Suprapubic skin (tissue), 3 donors: ENCODE results near the gene TMEM178B.

Source experiments
- EP300 ChIP-seq: sonication (generic); formaldehyde crosslinking; IDR thresholded peaks from one replicate; pipeline ENCODE4 v1.6.1; 2017; ENCODE audit warnings: antibody characterized with exemption
- TF ChIP-seq, protein P1 (sequence below), 2 donors: fragments of 200-600 bp in 1 of 2; fragments of 450-650 bp in 1 of 2; sonication (generic) in 1 of 2; IDR thresholded peaks; one replicate each; pipeline ENCODE4 v1.5.1; 2016 to 2019; ENCODE audit warnings: antibody characterized with exemption in 2 of 2, mild to moderate bottlenecking in 1 of 2, moderate library complexity in 1 of 2

GRCh38 chr7:141275350-141275749, 201.5 kb downstream of the TMEM178B start:
- TF ChIP-seq, protein P1, sequence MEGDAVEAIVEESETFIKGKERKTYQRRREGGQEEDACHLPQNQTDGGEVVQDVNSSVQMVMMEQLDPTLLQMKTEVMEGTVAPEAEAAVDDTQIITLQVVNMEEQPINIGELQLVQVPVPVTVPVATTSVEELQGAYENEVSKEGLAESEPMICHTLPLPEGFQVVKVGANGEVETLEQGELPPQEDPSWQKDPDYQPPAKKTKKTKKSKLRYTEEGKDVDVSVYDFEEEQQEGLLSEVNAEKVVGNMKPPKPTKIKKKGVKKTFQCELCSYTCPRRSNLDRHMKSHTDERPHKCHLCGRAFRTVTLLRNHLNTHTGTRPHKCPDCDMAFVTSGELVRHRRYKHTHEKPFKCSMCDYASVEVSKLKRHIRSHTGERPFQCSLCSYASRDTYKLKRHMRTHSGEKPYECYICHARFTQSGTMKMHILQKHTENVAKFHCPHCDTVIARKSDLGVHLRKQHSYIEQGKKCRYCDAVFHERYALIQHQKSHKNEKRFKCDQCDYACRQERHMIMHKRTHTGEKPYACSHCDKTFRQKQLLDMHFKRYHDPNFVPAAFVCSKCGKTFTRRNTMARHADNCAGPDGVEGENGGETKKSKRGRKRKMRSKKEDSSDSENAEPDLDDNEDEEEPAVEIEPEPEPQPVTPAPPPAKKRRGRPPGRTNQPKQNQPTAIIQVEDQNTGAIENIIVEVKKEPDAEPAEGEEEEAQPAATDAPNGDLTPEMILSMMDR (IDR thresholded peaks at IDR 0.05): no peak
- TF ChIP-seq EP300: no peak
